HUES6 (cell line): Measurements from ENCODE around the gene STUM.

Experiments
- H3K27ac ChIP-seq: 2 replicates; pipeline ENCODE4 v1.7.0; 2013; ENCODE audit warnings: low read depth, mild to moderate bottlenecking, low read length, inconsistent platforms
- H3K27me3 ChIP-seq: 2 replicates; pipeline ENCODE4 v1.6.1; 2013; ENCODE audit warnings: low read length; ENCODE audit not compliant: control insufficient read depth, insufficient read depth
- H3K36me3 ChIP-seq: 2 replicates; pipeline ENCODE4 v1.6.1; 2013; ENCODE audit warnings: low read length; ENCODE audit not compliant: control insufficient read depth, insufficient read depth
- H3K4me1 ChIP-seq: 2 replicates; pipeline ENCODE4 v1.6.1; 2013; ENCODE audit warnings: low read length; ENCODE audit not compliant: control insufficient read depth, insufficient read depth
- H3K4me3 ChIP-seq: 2 replicates; pipeline ENCODE4 v1.5.1; 2013; ENCODE audit warnings: low read depth, low read length
- H3K9ac ChIP-seq: one replicate; pipeline ENCODE4 v1.6.1; 2013; ENCODE audit warnings: mild to moderate bottlenecking, low read length
- H3K9me3 ChIP-seq: 2 replicates; pipeline ENCODE4 v1.6.1; 2013; ENCODE audit warnings: low read depth, low read length; ENCODE audit not compliant: control insufficient read depth, insufficient read depth

Gene STUM

GRCh38 chr1:226549937-226550671, 1.5 kb downstream of the STUM start:
- peaks cover 72% of the 10 kb centered on the region for H3K27me3 ChIP-seq
- peak overlapping the region; percentile 64 for H3K4me3 ChIP-seq
- H3K4me1 ChIP-seq: peaks cover 14% of the 10 kb centered on the region
- H3K27ac ChIP-seq: no peak overlapping the region
- no peaks in the 10 kb centered on the region for H3K9me3 ChIP-seq
- H3K36me3 ChIP-seq: no peaks in the 10 kb centered on the region
- H3K9ac ChIP-seq: no peak overlapping the region

GRCh38 chr1:226550672-226551041, 2.1 kb downstream of the STUM start:
- Histone ChIP-seq H3K9ac (no peak overlapping the region), H3K36me3 (no peaks in the 10 kb centered on the region), H3K27me3 (peaks cover 66% of the 10 kb centered on the region), H3K27ac (no peak overlapping the region), H3K9me3 (no peaks in the 10 kb centered on the region), H3K4me3 (no peak overlapping the region), H3K4me1 (peaks cover 14% of the 10 kb centered on the region)

- Histone ChIP-seq H3K27me3 (peaks cover 60% of the 10 kb centered on the region), H3K36me3 (no peaks in the 10 kb centered on the region), H3K27ac (no peak overlapping the region), H3K9ac (no peak overlapping the region), H3K9me3 (no peaks in the 10 kb centered on the region), H3K4me3 (no peak overlapping the region), H3K4me1 (peaks cover 14% of the 10 kb centered on the region)
These were observed 2.7 kb downstream of the STUM start for GRCh38 chr1:226551299-226551698.

- Histone ChIP-seq H3K4me3 (no peak overlapping the region), H3K36me3 (no peaks in the 10 kb centered on the region), H3K4me1 (peaks cover 14% of the 10 kb centered on the region), H3K27me3 (peaks cover 52% of the 10 kb centered on the region), H3K9ac (no peak overlapping the region), H3K9me3 (no peaks in the 10 kb centered on the region), H3K27ac (no peak overlapping the region)
These were observed 3.5 kb downstream of the STUM start for GRCh38 chr1:226552061-226552460.

- Histone ChIP-seq H3K36me3 (no peaks in the 10 kb centered on the region), H3K4me3 (no peak overlapping the region), H3K4me1 (peaks cover 14% of the 10 kb centered on the region), H3K9me3 (no peaks in the 10 kb centered on the region), H3K9ac (no peak overlapping the region), H3K27me3 (peaks cover 44% of the 10 kb centered on the region), H3K27ac (no peak overlapping the region)
These were observed 4.8 kb downstream of the STUM start for GRCh38 chr1:226553266-226553923.

GRCh38 chr1:226553924-226554282, 5.3 kb downstream of the STUM start:
- no peaks in the 10 kb centered on the region for H3K9me3 ChIP-seq
- peaks cover 14% of the 10 kb centered on the region for H3K4me1 ChIP-seq
- no peak overlapping the region for H3K9ac ChIP-seq
- no peak overlapping the region for H3K4me3 ChIP-seq
- no peaks in the 10 kb centered on the region for H3K36me3 ChIP-seq
- H3K27me3 ChIP-seq: peaks cover 40% of the 10 kb centered on the region
- no peak overlapping the region for H3K27ac ChIP-seq

- Histone ChIP-seq H3K4me1 (peaks cover 7% of the 10 kb centered on the region), H3K9ac (no peak overlapping the region), H3K36me3 (no peaks in the 10 kb centered on the region), H3K27ac (no peak overlapping the region), H3K27me3 (peaks cover 28% of the 10 kb centered on the region), H3K4me3 (no peak overlapping the region), H3K9me3 (no peaks in the 10 kb centered on the region)
These were observed 6.5 kb downstream of the STUM start for GRCh38 chr1:226555092-226555491.

- H3K36me3 ChIP-seq: no peaks in the 10 kb centered on the region
- H3K4me3 ChIP-seq: no peak overlapping the region
- H3K9me3 ChIP-seq: no peaks in the 10 kb centered on the region
- no peak overlapping the region for H3K27ac ChIP-seq
- no peaks in the 10 kb centered on the region for H3K4me1 ChIP-seq
- H3K27me3 ChIP-seq: peaks cover 7% of the 10 kb centered on the region
- H3K9ac ChIP-seq: no peak overlapping the region
These were observed 8.9 kb downstream of the STUM start for GRCh38 chr1:226557424-226557823.

GRCh38 chr1:226558036-226558650, 9.6 kb downstream of the STUM start:
- H3K9me3 ChIP-seq: no peaks in the 10 kb centered on the region
- H3K4me3 ChIP-seq: no peak overlapping the region
- peaks cover 7% of the 10 kb centered on the region for H3K27me3 ChIP-seq
- H3K27ac ChIP-seq: no peak overlapping the region
- no peaks in the 10 kb centered on the region for H3K4me1 ChIP-seq
- H3K36me3 ChIP-seq: no peaks in the 10 kb centered on the region
- no peak overlapping the region for H3K9ac ChIP-seq

- no peaks in the 10 kb centered on the region for H3K9me3 ChIP-seq
- H3K36me3 ChIP-seq: no peaks in the 10 kb centered on the region
- no peaks in the 10 kb centered on the region for H3K4me1 ChIP-seq
- H3K4me3 ChIP-seq: no peak overlapping the region
- H3K9ac ChIP-seq: no peak overlapping the region
- no peak overlapping the region for H3K27ac ChIP-seq
- 0 out of 2 replicates have a peak, but pooled peaks cover 1% of the 10 kb centered on the region for H3K27me3 ChIP-seq
These were observed 11.7 kb downstream of the STUM start for GRCh38 chr1:226560243-226560642.

- no peaks in the 10 kb centered on the region for H3K9me3 ChIP-seq
- H3K4me1 ChIP-seq: no peaks in the 10 kb centered on the region
- no peak overlapping the region for H3K4me3 ChIP-seq
- no peak overlapping the region for H3K9ac ChIP-seq
- 0 out of 2 replicates have a peak, but pooled peaks cover 8% of the 10 kb centered on the region for H3K27me3 ChIP-seq
- no peaks in the 10 kb centered on the region for H3K36me3 ChIP-seq
- no peak overlapping the region for H3K27ac ChIP-seq
These were observed 14.4 kb downstream of the STUM start for GRCh38 chr1:226562989-226563388.
